ENCODE data around the gene CSMD2. TPM values are rescaled to one million over a fixed set of nuclear protein-coding genes. Genes with fewer than 3 reads are reported as not detected.
A peak's percentile ranks its signal among the peaks of the same experiment; 100 is the strongest.

Gene CSMD2
- total and polyA plus RNA-seq, 7 donors, result under 0.01 to 0.83 (median 0.16) TPM

GRCh38 chr1:33740040-33740744, 424.8 kb downstream of the CSMD2 start:
- TF ChIP-seq CTCF (IDR thresholded peaks at IDR 0.05), result no peak
- TF ChIP-seq EP300 (IDR thresholded peaks at IDR 0.05), result no peak
- no peak for TF ChIP-seq POLR2A (IDR thresholded peaks at IDR 0.05)
- TF ChIP-seq POLR2AphosphoS5 (IDR thresholded peaks at IDR 0.05), result no peak
- intact Hi-C loops (cut with DNase I), result no loop called here
- no peaks in the 10 kb centered on the region for H3K36me3 ChIP-seq
- H3K4me3 ChIP-seq, result no peak overlapping the region
- whole genome bisulfite sequencing, 2 donors, result 77 to 81% methylated on average over 8 of the region's 8 CpGs
- H3K4me1 ChIP-seq, result no peaks in the 10 kb centered on the region
- peaks cover 0 to 4% (median 0%) of the 10 kb centered on the region in 3 donors for H3K27me3 ChIP-seq
- H3K9me3 ChIP-seq, result no peaks in the 10 kb centered on the region
- no peak overlapping the region for H3K27ac ChIP-seq
- DNase-seq, result no peak

GRCh38 chr1:33738976-33739375, 426.1 kb downstream of the CSMD2 start:
- no peaks in the 10 kb centered on the region for H3K9me3 ChIP-seq
- no peak for DNase-seq

DNA sequence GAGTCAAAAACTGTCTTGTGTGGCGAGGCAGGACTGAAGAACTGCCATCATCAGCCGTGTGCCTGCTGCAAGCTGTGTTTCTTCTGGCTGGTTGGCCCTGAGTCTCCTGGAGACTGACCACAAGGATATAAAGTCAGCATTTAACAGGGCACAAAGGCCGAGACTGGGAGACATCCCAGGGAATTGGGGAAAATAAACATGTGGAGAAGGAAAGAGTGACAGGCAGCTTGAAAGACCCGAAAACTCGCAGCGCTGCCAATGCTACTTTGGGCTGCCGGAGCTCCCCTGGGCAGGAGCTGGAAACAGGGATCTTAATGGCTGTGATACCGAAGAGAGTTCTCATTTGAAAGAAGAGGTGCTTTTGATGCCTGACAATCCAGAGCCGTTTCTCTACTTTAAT, 426.5 kb downstream of the CSMD2 start:
- no peaks in the 10 kb centered on the region for H3K9me3 ChIP-seq
- no peaks in the 10 kb centered on the region for H3K36me3 ChIP-seq
- whole genome bisulfite sequencing, 2 donors, result 75 to 81% methylated on average over 9 of the region's 9 CpGs
- no peak for DNase-seq
- TF ChIP-seq CTCF (IDR thresholded peaks at IDR 0.05), result no peak
- no peak for TF ChIP-seq EP300 (IDR thresholded peaks at IDR 0.05)
- no peak for TF ChIP-seq POLR2AphosphoS5 (IDR thresholded peaks at IDR 0.05)
- no peak for TF ChIP-seq POLR2A (IDR thresholded peaks at IDR 0.05)
- peaks cover 0 to 9% (median 0%) of the 10 kb centered on the region in 3 donors for H3K27me3 ChIP-seq
- H3K27ac ChIP-seq, result no peak overlapping the region
- H3K4me1 ChIP-seq, result no peaks in the 10 kb centered on the region
- intact Hi-C loops (cut with DNase I), result no loop called here
- H3K4me3 ChIP-seq, result no peak overlapping the region

More at GRCh38 chr1:33738976-33739375, 426.1 kb downstream of the CSMD2 start:
- Histone ChIP-seq H3K4me1 (no peaks in the 10 kb centered on the region), H3K27ac (no peak overlapping the region), H3K27me3 (peaks cover 0 to 9% (median 0%) of the 10 kb centered on the region in 3 donors), H3K36me3 (no peaks in the 10 kb centered on the region), H3K4me3 (no peak overlapping the region)
- WGBS, 2 donors, result 86 to 87% methylated on average over 12 of the region's 12 CpGs
- intact Hi-C loops (cut with DNase I), result no loop called here
- no peak for TF ChIP-seq POLR2A (IDR thresholded peaks at IDR 0.05)
- no peak for TF ChIP-seq EP300 (IDR thresholded peaks at IDR 0.05)
- no peak for TF ChIP-seq POLR2AphosphoS5 (IDR thresholded peaks at IDR 0.05)

- Histone ChIP-seq H3K27ac (no peak overlapping the region), H3K27me3 (peaks cover 0 to 9% (median 0%) of the 10 kb centered on the region in 3 donors), H3K36me3 (no peaks in the 10 kb centered on the region), H3K4me3 (no peak overlapping the region), H3K9me3 (no peaks in the 10 kb centered on the region), H3K4me1 (no peaks in the 10 kb centered on the region)
- TF ChIP-seq CTCF (IDR thresholded peaks at IDR 0.05), result no peak
- TF ChIP-seq POLR2AphosphoS5 (IDR thresholded peaks at IDR 0.05), result no peak
- no peak for TF ChIP-seq EP300 (IDR thresholded peaks at IDR 0.05)
- TF ChIP-seq POLR2A (IDR thresholded peaks at IDR 0.05), result no peak
- intact Hi-C loops (cut with DNase I), result no loop called here
- no peak for DNase-seq
- 91 to 95% methylated on average over 1 of the region's 1 CpG for WGBS, 2 donors
These were observed 428.5 kb downstream of the CSMD2 start for GRCh38 chr1:33736496-33736895.

GRCh38 chr1:33735624-33736023, 429.4 kb downstream of the CSMD2 start:
- DNase-seq, result no peak
- Histone ChIP-seq H3K27me3 (peaks cover 0 to 9% (median 0%) of the 10 kb centered on the region in 3 donors), H3K4me1 (no peaks in the 10 kb centered on the region), H3K4me3 (no peak overlapping the region), H3K36me3 (no peaks in the 10 kb centered on the region), H3K27ac (no peak overlapping the region), H3K9me3 (no peaks in the 10 kb centered on the region)
- peak in 1 of 4 experiments; percentile 22 for TF ChIP-seq CTCF (IDR thresholded peaks at IDR 0.05)
- TF ChIP-seq EP300 (IDR thresholded peaks at IDR 0.05), result no peak
- TF ChIP-seq POLR2A (IDR thresholded peaks at IDR 0.05), result no peak
- no peak for TF ChIP-seq POLR2AphosphoS5 (IDR thresholded peaks at IDR 0.05)
- 28 to 31% methylated on average over 3 of the region's 3 CpGs for WGBS, 2 donors
- intact Hi-C loops (cut with DNase I), result no loop called here

Data from sigmoid colon (tissue), 7 donors.